GM23248 (cell line): ENCODE results near the gene SLC25A34.

ENCODE experiments used
- EZH2 ChIP-seq: fragments of 200-600 bp; sonication (generic); IDR thresholded peaks from 2 replicates; pipeline ENCODE4 v1.6.1; 2018; ENCODE audit warnings: antibody characterized with exemption, mild to moderate bottlenecking; ENCODE audit not compliant: insufficient read depth, poor library complexity, severe bottlenecking
- EZH2phosphoT487 ChIP-seq: fragments of 200-600 bp; sonication (generic); IDR thresholded peaks from 2 replicates; pipeline ENCODE4 v1.6.1; 2018; ENCODE audit warnings: antibody characterized with exemption, moderate library complexity, mild to moderate bottlenecking, low read depth; ENCODE audit not compliant: insufficient read depth

DNA sequence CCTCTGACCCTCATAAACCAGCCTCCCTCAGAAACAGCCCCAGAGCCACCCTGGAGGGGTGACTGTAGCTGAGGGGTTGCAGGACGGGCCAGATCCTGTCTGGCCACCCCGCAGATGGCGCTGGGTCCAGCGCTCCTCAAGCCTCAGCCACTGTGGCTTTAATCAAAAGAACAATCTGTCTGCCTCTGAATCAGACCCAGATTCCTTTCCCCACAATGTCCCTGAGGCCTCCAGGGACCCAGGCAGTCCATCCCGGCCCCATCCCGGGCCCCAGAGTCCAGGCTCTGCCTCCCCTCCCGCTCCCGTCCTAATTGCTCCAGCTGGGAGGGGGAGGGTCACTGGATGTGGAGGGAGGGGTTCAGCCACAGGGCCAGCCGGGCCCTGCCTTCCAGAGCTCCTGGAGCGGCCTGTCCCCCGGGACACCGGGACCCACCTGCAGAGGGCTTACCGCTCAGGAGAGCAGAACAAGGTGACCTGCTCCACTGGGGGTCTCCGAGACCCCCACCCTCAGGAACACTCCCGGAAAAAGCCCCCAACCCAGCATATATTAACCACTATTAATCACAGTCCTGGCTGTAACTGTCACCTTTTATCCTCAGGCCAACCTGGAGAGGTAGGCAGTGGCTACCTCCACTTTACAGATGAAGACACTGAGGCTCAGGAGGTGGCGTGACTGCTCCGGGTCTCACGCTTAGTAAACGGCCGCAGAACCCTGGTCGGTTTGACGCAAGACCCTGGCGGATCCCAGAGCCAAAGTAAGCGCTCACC, 21.7 kb downstream of the SLC25A34 start:
- TF ChIP-seq EZH2 (no peak), EZH2phosphoT487 (no peak)
